Measurements from ENCODE around the gene GPR83.

GRCh38 chr11:94400457-94400838 lies 771 bp downstream of the GPR83 start:
- no peak for TF ChIP-seq POLR2A (IDR thresholded peaks at IDR 0.05; ENCODE audit: low read depth, low read length)
- TF ChIP-seq POLR2AphosphoS5 (IDR thresholded peaks at IDR 0.05; ENCODE audit: low read depth, low read length) = no peak
